Stimulated activated CD8-positive, alpha-beta memory T cell treated with anti-CD3 and anti-CD28 coated beads, Interleukin-4, amount 100 ng/mL, for 24 hours (primary cell): ENCODE measurements around the gene CACNA1C.

Experiments
- DNase-seq: peaks from one replicate; pipeline ENCODE4 v3.0.0-alpha.2; 2020; ENCODE audit warnings: low read depth

CACNA1C gene

GRCh38 chr12:2559931-2560330 lies 507.1 kb downstream of the CACNA1C start:
- no peak for DNase-seq

GRCh38 chr12:2560356-2560755 lies 507.6 kb downstream of the CACNA1C start:
- DNase-seq = no peak

GRCh38 chr12:2561367-2561766 lies 508.6 kb downstream of the CACNA1C start:
- no peak for DNase-seq

GRCh38 chr12:2562400-2562799 lies 509.6 kb downstream of the CACNA1C start:
- DNase-seq = no peak

- no peak for DNase-seq
These were observed 510.9 kb downstream of the CACNA1C start for GRCh38 chr12:2563709-2564108.

GRCh38 chr12:2566161-2566560 lies 513.4 kb downstream of the CACNA1C start:
- no peak for DNase-seq

GRCh38 chr12:2567711-2568110 lies 514.9 kb downstream of the CACNA1C start:
- no peak for DNase-seq

GRCh38 chr12:2570562-2570961 lies 517.8 kb downstream of the CACNA1C start:
- no peak for DNase-seq

- no peak for DNase-seq
These were observed 521.7 kb downstream of the CACNA1C start for GRCh38 chr12:2574355-2574935.

- no peak for DNase-seq
These were observed 522.5 kb downstream of the CACNA1C start for GRCh38 chr12:2575245-2575644.

- DNase-seq = no peak
These were observed 525.4 kb downstream of the CACNA1C start for GRCh38 chr12:2578211-2578610.

GRCh38 chr12:2578772-2579171 lies 526.0 kb downstream of the CACNA1C start:
- no peak for DNase-seq

GRCh38 chr12:2580821-2581220 lies 528.0 kb downstream of the CACNA1C start:
- DNase-seq = no peak

- no peak for DNase-seq
These were observed 528.7 kb downstream of the CACNA1C start for GRCh38 chr12:2581293-2582045.

GRCh38 chr12:2582631-2583030 lies 529.8 kb downstream of the CACNA1C start:
- DNase-seq = no peak

GRCh38 chr12:2583091-2583497 lies 530.3 kb downstream of the CACNA1C start:
- peak; percentile 26 for DNase-seq

- no peak for DNase-seq
These were observed 531.0 kb downstream of the CACNA1C start for GRCh38 chr12:2583642-2584401.

GRCh38 chr12:2586156-2587038 lies 533.6 kb downstream of the CACNA1C start:
- no peak for DNase-seq

GRCh38 chr12:2588345-2588744 lies 535.6 kb downstream of the CACNA1C start:
- DNase-seq = no peak

- DNase-seq = no peak
These were observed 536.6 kb downstream of the CACNA1C start for GRCh38 chr12:2589381-2589780.

GRCh38 chr12:2593045-2593444 lies 540.3 kb downstream of the CACNA1C start:
- DNase-seq = no peak

- no peak for DNase-seq
These were observed 543.7 kb downstream of the CACNA1C start for GRCh38 chr12:2596441-2596840.
